ENCODE results near the gene GLIS1.
"Not testable (repeated sequence)": the region's sequence is repeated elsewhere in the genome, so short reads cannot be mapped to it uniquely, and the experiment has no call there.

Gene GLIS1

DNA sequence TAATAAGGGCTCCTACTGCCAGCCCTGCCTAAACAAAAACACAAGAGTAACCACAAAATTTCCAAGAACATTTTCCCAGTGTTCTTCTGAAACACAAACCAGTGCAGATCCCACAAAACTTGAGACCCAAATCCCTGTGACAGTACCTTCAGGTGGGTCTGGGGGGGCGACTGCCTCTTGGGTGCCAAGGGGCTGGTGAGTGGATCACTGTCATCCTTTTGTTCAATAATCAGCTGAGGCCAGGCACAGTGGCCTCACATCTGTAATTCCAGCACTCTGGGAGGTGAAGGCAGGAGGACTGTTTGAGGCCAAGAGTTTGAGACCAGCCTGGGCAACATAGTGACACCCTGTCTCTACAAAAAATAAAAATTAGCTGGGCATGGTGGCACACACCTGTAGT is 87.6 kb downstream of the GLIS1 start:
- no peak for DNase-seq
- Histone ChIP-seq H2AFZ (ENCODE audit: low read depth, low read length) (no peak overlapping the region), H3K27ac (ENCODE audit: low read length) (no peak overlapping the region), H3K36me3 (ENCODE audit: insufficient read depth, low read length) (no peaks in the 10 kb centered on the region), H3K4me3 (ENCODE audit: low read depth in 1 of 2, low read length in 2 of 2) (no peak overlapping the region), H3K9me3 (ENCODE audit: insufficient read depth, low read length, severe bottlenecking) (no peaks in the 10 kb centered on the region), H4K20me1 (ENCODE audit: insufficient read depth, low read length) (no peaks in the 10 kb centered on the region), H3K4me1 (ENCODE audit: insufficient read depth, low read length) (no peaks in the 10 kb centered on the region), H3K27me3 (ENCODE audit: insufficient read depth, low read length, poor library complexity) (peaks cover 13% of the 10 kb centered on the region), H3K4me2 (ENCODE audit: insufficient read depth, low read length) (no peak overlapping the region), H3K79me2 (ENCODE audit: insufficient read depth, low read length) (no peaks in the 10 kb centered on the region), H3K9ac (ENCODE audit: low read depth, low read length) (no peak overlapping the region)
- ATAC-seq (ENCODE audit: insufficient read depth, low read depth) = no peak
- no peak for TF ChIP-seq EZH2 (IDR thresholded peaks at IDR 0.05; ENCODE audit: borderline replicate concordance, low read depth, low read length, severe bottlenecking)

DNA sequence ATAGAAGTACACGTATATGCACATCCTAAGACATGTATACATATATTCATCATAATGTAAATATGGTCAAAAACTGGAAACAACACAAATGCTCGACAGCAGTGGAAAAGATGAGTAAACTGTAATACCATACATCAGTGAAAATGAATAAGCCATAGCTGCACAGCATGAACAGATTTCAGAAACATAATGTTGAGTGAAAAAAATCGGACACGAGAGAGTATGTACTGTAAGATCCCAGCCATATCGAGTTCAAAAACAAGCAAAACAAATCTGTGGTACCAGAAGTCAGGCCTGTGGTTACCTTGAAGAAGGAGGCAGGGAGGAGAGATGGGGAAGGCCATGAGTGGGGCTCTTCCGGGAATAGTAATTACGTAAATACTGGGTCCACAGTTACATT is 90.4 kb downstream of the GLIS1 start:
- Histone ChIP-seq H3K4me2 (ENCODE audit: insufficient read depth, low read length) (no peak overlapping the region), H3K27ac (ENCODE audit: low read length) (no peak overlapping the region), H3K9me3 (ENCODE audit: insufficient read depth, low read length, severe bottlenecking) (no peaks in the 10 kb centered on the region), H3K4me1 (ENCODE audit: insufficient read depth, low read length) (no peaks in the 10 kb centered on the region), H2AFZ (ENCODE audit: low read depth, low read length) (no peak overlapping the region), H3K27me3 (ENCODE audit: insufficient read depth, low read length, poor library complexity) (peaks cover 6% of the 10 kb centered on the region), H3K36me3 (ENCODE audit: insufficient read depth, low read length) (no peaks in the 10 kb centered on the region), H3K9ac (ENCODE audit: low read depth, low read length) (no peak overlapping the region), H3K79me2 (ENCODE audit: insufficient read depth, low read length) (no peaks in the 10 kb centered on the region), H3K4me3 (ENCODE audit: low read depth in 1 of 2, low read length in 2 of 2) (no peak overlapping the region), H4K20me1 (ENCODE audit: insufficient read depth, low read length) (no peaks in the 10 kb centered on the region)
- ATAC-seq (ENCODE audit: insufficient read depth, low read depth) (no peak), DNase-seq (no peak)
- TF ChIP-seq CTCF (IDR thresholded peaks at IDR 0.05; ENCODE audit: borderline replicate concordance, extremely low read depth, low read length, poor library complexity, severe bottlenecking) (no peak), EZH2 (IDR thresholded peaks at IDR 0.05; ENCODE audit: borderline replicate concordance, low read depth, low read length, severe bottlenecking) (no peak)

- not testable (repeated sequence) for DNase-seq; H2AFZ ChIP-seq (ENCODE audit: low read depth, low read length); H3K4me3 ChIP-seq (ENCODE audit: low read depth in 1 of 2, low read length in 2 of 2); H3K27me3 ChIP-seq (ENCODE audit: insufficient read depth, low read length, poor library complexity); H3K79me2 ChIP-seq (ENCODE audit: insufficient read depth, low read length); H3K4me2 ChIP-seq (ENCODE audit: insufficient read depth, low read length); H3K9me3 ChIP-seq (ENCODE audit: insufficient read depth, low read length, severe bottlenecking); H3K9ac ChIP-seq (ENCODE audit: low read depth, low read length); H3K36me3 ChIP-seq (ENCODE audit: insufficient read depth, low read length); H3K27ac ChIP-seq (ENCODE audit: low read length); ATAC-seq (ENCODE audit: insufficient read depth, low read depth); H4K20me1 ChIP-seq (ENCODE audit: insufficient read depth, low read length); H3K4me1 ChIP-seq (ENCODE audit: insufficient read depth, low read length)
Measured at GRCh38 chr1:53647915-53648314, 91.0 kb downstream of the GLIS1 start.

- H3K9ac ChIP-seq (ENCODE audit: low read depth, low read length) = no peak overlapping the region
- no peak for ATAC-seq (ENCODE audit: insufficient read depth, low read depth)
- H4K20me1 ChIP-seq (ENCODE audit: insufficient read depth, low read length) = no peaks in the 10 kb centered on the region
- no peaks in the 10 kb centered on the region for H3K9me3 ChIP-seq (ENCODE audit: insufficient read depth, low read length, severe bottlenecking)
- H3K4me1 ChIP-seq (ENCODE audit: insufficient read depth, low read length) = no peaks in the 10 kb centered on the region
- no peak for DNase-seq
- H3K36me3 ChIP-seq (ENCODE audit: insufficient read depth, low read length) = no peaks in the 10 kb centered on the region
- H3K4me2 ChIP-seq (ENCODE audit: insufficient read depth, low read length) = no peak overlapping the region
- H3K27ac ChIP-seq (ENCODE audit: low read length) = no peak overlapping the region
- H2AFZ ChIP-seq (ENCODE audit: low read depth, low read length) = no peak overlapping the region
- H3K27me3 ChIP-seq (ENCODE audit: insufficient read depth, low read length, poor library complexity) = peaks cover 6% of the 10 kb centered on the region
- TF ChIP-seq EZH2 (IDR thresholded peaks at IDR 0.05; ENCODE audit: borderline replicate concordance, low read depth, low read length, severe bottlenecking) (no peak), CTCF (IDR thresholded peaks at IDR 0.05; ENCODE audit: borderline replicate concordance, extremely low read depth, low read length, poor library complexity, severe bottlenecking) (no peak)
- no peak overlapping the region for H3K4me3 ChIP-seq (ENCODE audit: low read depth in 1 of 2, low read length in 2 of 2)
- no peaks in the 10 kb centered on the region for H3K79me2 ChIP-seq (ENCODE audit: insufficient read depth, low read length)
Measured at GRCh38 chr1:53646732-53647131, 92.2 kb downstream of the GLIS1 start.

Data from DND-41 (cell line).